ENCODE measurements around the gene PIP5K1B.

- TF ChIP-seq CTCF (IDR thresholded peaks at IDR 0.05; ENCODE audit: low read length) = no peak
- no peak for TF ChIP-seq EZH2phosphoT487 (IDR thresholded peaks at IDR 0.05; ENCODE audit: low read length)
- TF ChIP-seq EZH2 (optimal IDR thresholded peaks at IDR 0.05; ENCODE audit: low read depth, low read length) = no peak
Observed at GRCh38 chr9:68997666-68998065, 292.6 kb downstream of the PIP5K1B start.

Measured in MM.1S (cell line).